WTC11 (cell line): ENCODE measurements around the gene DDC. TPM values are rescaled to one million over a fixed set of nuclear protein-coding genes. Genes with fewer than 3 reads are reported as not detected.

Experiments
- ATAC-seq: fragments of 200-7000 bp; cut with Tn5 transposase; 2 replicates; pipeline ENCODE4 v1.10.0; 2021; ENCODE audit warnings: mild to moderate bottlenecking, moderate library complexity
- CTCF ChIA-PET: fragments of 300-600 bp; sonication (Branson Sonifier 250); formaldehyde crosslinking; loops from one replicate; lab custom pipeline; 2021; ENCODE audit warnings: antibody characterized with exemption; lab: Charles Lee
- POLR2A ChIA-PET: fragments of 350-600 bp; sonication (Branson Sonifier 250); formaldehyde crosslinking; loops from one replicate; lab custom pipeline; 2021; ENCODE audit warnings: antibody characterized with exemption; lab: Charles Lee
- DNase-seq: peaks from one replicate; pipeline ENCODE4 v3.0.0; 2021; ENCODE audit warnings: low spot score
- H3K27ac Mint-ChIP-seq: 2 replicates; pipeline ENCODE4 v1.8.0; 2021; ENCODE audit warnings: mixed read lengths
- H3K27me3 Mint-ChIP-seq: 2 replicates; pipeline ENCODE4 v1.8.0; 2021; ENCODE audit warnings: low read depth, mild to moderate bottlenecking, moderate library complexity, mixed read lengths
- H3K36me3 Mint-ChIP-seq: 2 replicates; pipeline ENCODE4 v1.8.0; 2021; ENCODE audit warnings: mixed read lengths
- H3K4me1 Mint-ChIP-seq: 2 replicates; pipeline ENCODE4 v1.8.0; 2022; ENCODE audit warnings: mixed read lengths
- H3K4me3 Mint-ChIP-seq: 2 replicates; pipeline ENCODE4 v1.8.0; 2021; ENCODE audit warnings: mild to moderate bottlenecking, moderate library complexity, mixed read lengths
- H3K9me3 Mint-ChIP-seq: 2 replicates; pipeline ENCODE4 v1.8.0; 2021; ENCODE audit warnings: mixed read lengths
- ATF1 ChIP-seq: sonication (generic); formaldehyde crosslinking; IDR thresholded peaks from 2 replicates; pipeline ENCODE4 v1.8.1; 2023; ENCODE audit warnings: mild to moderate bottlenecking, moderate library complexity, missing genetic modification reagents
- CBFB ChIP-seq: sonication (generic); formaldehyde crosslinking; IDR thresholded peaks from 2 replicates; pipeline ENCODE4 v1.8.1; 2022; ENCODE audit warnings: mild to moderate bottlenecking, low read depth, missing genetic modification reagents
- CREM ChIP-seq: sonication (generic); formaldehyde crosslinking; IDR thresholded peaks from 2 replicates; pipeline ENCODE4 v1.8.1; 2022; ENCODE audit warnings: mild to moderate bottlenecking, missing genetic modification reagents, moderate library complexity
- ELF4 ChIP-seq: sonication (generic); formaldehyde crosslinking; IDR thresholded peaks from 2 replicates; pipeline ENCODE4 v1.8.1; 2022; ENCODE audit warnings: low read depth, mild to moderate bottlenecking, moderate library complexity, missing genetic modification reagents
- FOXP4 ChIP-seq: sonication (generic); formaldehyde crosslinking; IDR thresholded peaks from 2 replicates; pipeline ENCODE4 v1.8.0; 2022; ENCODE audit warnings: mild to moderate bottlenecking, missing genetic modification reagents
- MYBL2 ChIP-seq: sonication (generic); formaldehyde crosslinking; IDR thresholded peaks from 2 replicates; pipeline ENCODE4 v1.8.1; 2023; ENCODE audit warnings: mild to moderate bottlenecking, moderate library complexity, missing genetic modification reagents
- NFE2L1 ChIP-seq: sonication (generic); formaldehyde crosslinking; IDR thresholded peaks from 2 replicates; pipeline ENCODE4 v1.8.1; 2023; ENCODE audit warnings: missing genetic modification reagents
- NR2C2 ChIP-seq: sonication (generic); formaldehyde crosslinking; IDR thresholded peaks from 2 replicates; pipeline ENCODE4 v1.8.0; 2022; ENCODE audit warnings: mild to moderate bottlenecking, missing genetic modification reagents
- RORB ChIP-seq: fragments of 250-450 bp; sonication (Bioruptor Pico); IDR thresholded peaks from 2 replicates; pipeline ENCODE4 v1.9.0; 2021; ENCODE audit warnings: mild to moderate bottlenecking
- SMAD4 ChIP-seq: sonication (generic); formaldehyde crosslinking; IDR thresholded peaks from 2 replicates; pipeline ENCODE4 v1.8.0; 2022; ENCODE audit warnings: mild to moderate bottlenecking, missing genetic modification reagents
- SP1 ChIP-seq: sonication (generic); formaldehyde crosslinking; conservative IDR thresholded peaks from 2 replicates; pipeline ENCODE4 v1.8.1; 2022; ENCODE audit warnings: missing genetic modification reagents
- TEAD1 ChIP-seq: sonication (generic); formaldehyde crosslinking; IDR thresholded peaks from 2 replicates; pipeline ENCODE4 v1.8.0; 2022; ENCODE audit warnings: mild to moderate bottlenecking, missing genetic modification reagents
- USF2 ChIP-seq: sonication (generic); formaldehyde crosslinking; IDR thresholded peaks from 2 replicates; pipeline ENCODE4 v1.8.1; 2023; ENCODE audit warnings: mild to moderate bottlenecking, missing genetic modification reagents, moderate library complexity
- ZNF396 ChIP-seq: fragments of 250-450 bp; sonication (Bioruptor Pico); IDR thresholded peaks from 2 replicates; pipeline ENCODE4 v1.8.0; 2021; ENCODE audit warnings: mild to moderate bottlenecking, moderate library complexity, borderline replicate concordance
- ZNF416 ChIP-seq: fragments of 250-450 bp; sonication (Bioruptor Pico); IDR thresholded peaks from 2 replicates; pipeline ENCODE4 v1.9.0; 2021; ENCODE audit warnings: mild to moderate bottlenecking, inconsistent platforms
- ZNF425 ChIP-seq: fragments of 250-450 bp; sonication (Bioruptor Pico); conservative IDR thresholded peaks from 2 replicates; pipeline ENCODE4 v1.9.0; 2021; ENCODE audit warnings: mild to moderate bottlenecking
- ZNF671 ChIP-seq: fragments of 250-450 bp; sonication (Bioruptor Pico); IDR thresholded peaks from 2 replicates; pipeline ENCODE4 v1.8.0; 2021; ENCODE audit warnings: mild to moderate bottlenecking
- total RNA-seq: library from RNA; stranded (reverse); gene quantifications from 3 replicates; pipeline ENCODE4 v1.2.3, GENCODE V29; 2021

Gene DDC
- total RNA-seq, 1 experiment from 2014 or later, result not detected

GRCh38 chr7:50592940-50593339, 27.7 kb upstream of the DDC start (continued):
- TF ChIP-seq ZNF425 (CRISPR knock-in tag) (no peak), ATF1 (CRISPR knock-in tag) (no peak), ZNF396 (CRISPR knock-in tag) (no peak), SP1 (CRISPR knock-in tag) (no peak), NFE2L1 (CRISPR knock-in tag) (no peak), ELF4 (CRISPR knock-in tag) (no peak), ZNF416 (CRISPR knock-in tag) (no peak), TEAD1 (CRISPR knock-in tag) (no peak), CREM (no peak)

- peaks cover 4% of the 10 kb centered on the region; the same call in 1 of the 2 replicates for H3K27me3 Mint-ChIP-seq
- DNase-seq (no peak), ATAC-seq (no peak)
- H3K4me3 Mint-ChIP-seq, result no peak overlapping the region
- ChIA-PET CTCF (interaction anchor here (0.6 to 1.5 kb wide), 2 partner anchors 409 to 817 kb away, joined by 4 read pairs; no protein-coding TSS in a partner anchor), POLR2A (no interaction called here)
- no peak overlapping the region for H3K27ac Mint-ChIP-seq
- TF ChIP-seq FOXP4 (CRISPR knock-in tag) (no peak), ZNF671 (CRISPR knock-in tag) (no peak), CREM (no peak), SMAD4 (CRISPR knock-in tag) (no peak), RORB (CRISPR knock-in tag) (no peak), CBFB (no peak)
- no peaks in the 10 kb centered on the region; the same call in 1 of the 2 replicates for H3K9me3 Mint-ChIP-seq
- H3K36me3 Mint-ChIP-seq, result peaks cover 30% of the 10 kb centered on the region
- no peaks in the 10 kb centered on the region for H3K4me1 Mint-ChIP-seq
These were observed 26.6 kb upstream of the DDC start for GRCh38 chr7:50591480-50592438.

- DNase-seq (no peak), ATAC-seq (no peak)
- TF ChIP-seq NR2C2 (CRISPR knock-in tag) (no peak), USF2 (no peak), TEAD1 (CRISPR knock-in tag) (no peak), ELF4 (CRISPR knock-in tag) (no peak), MYBL2 (CRISPR knock-in tag) (no peak)
- Mint-ChIP-seq H3K9me3 (peaks cover 4% of the 10 kb centered on the region), H3K4me1 (no peaks in the 10 kb centered on the region), H3K27ac (peak overlapping the region; percentile 28; the same call in 1 of the 2 replicates), H3K36me3 (peaks cover 30% of the 10 kb centered on the region), H3K4me3 (no peak overlapping the region), H3K27me3 (peaks cover 4% of the 10 kb centered on the region; the same call in 1 of the 2 replicates)
- ChIA-PET CTCF (interaction anchor here (0.8 to 1.5 kb wide), 3 partner anchors 38 to 499 kb away, joined by 3 to 4 read pairs (median 3); no protein-coding TSS in a partner anchor), POLR2A (interaction anchor here (0.6 kb wide), 1 partner anchor 565 kb away, joined by 3 read pairs; no protein-coding TSS in a partner anchor)
These were observed 25.9 kb upstream of the DDC start for GRCh38 chr7:50591098-50591479.
